HL-60 (cell line): ENCODE data around the gene FAM98C.

Source experiments
- DNase-seq, 2 experiments: peaks; one replicate each; pipeline ENCODE4 v3.0.0-alpha.2; 2010 to 2020; ENCODE audit warnings: low read depth in 1 of 2, low spot score in 1 of 2
- H3K27ac ChIP-seq: fragments of 250-450 bp; sonication (Bioruptor Pico); replicated peaks from 2 replicates; pipeline ENCODE4 v1.5.1; 2020; ENCODE audit warnings: mild to moderate bottlenecking, moderate library complexity
- H3K27me3 ChIP-seq: fragments of 250-450 bp; sonication (Bioruptor Pico); 2 replicates; pipeline ENCODE4 v1.5.1; 2021; ENCODE audit warnings: mild to moderate bottlenecking, moderate library complexity; ENCODE audit not compliant: insufficient read depth, poor library complexity, severe bottlenecking
- H3K4me3 ChIP-seq: replicated peaks from 2 replicates; pipeline ENCODE4 v1.5.1; 2011; ENCODE audit warnings: mild to moderate bottlenecking, control low read depth, low read length; ENCODE audit not compliant: insufficient read depth
- GABPA ChIP-seq: IDR thresholded peaks from 2 replicates; pipeline ENCODE4 v1.6.1; 2012; ENCODE audit warnings: low read depth
- POLR2AphosphoS5 ChIP-seq: IDR thresholded peaks from 2 replicates; pipeline ENCODE4 v1.6.1; 2012; ENCODE audit warnings: low read depth
- SPI1 ChIP-seq: IDR thresholded peaks from 2 replicates; pipeline ENCODE4 v1.6.1; 2012; ENCODE audit warnings: low read depth, mild to moderate bottlenecking, borderline replicate concordance
- TF ChIP-seq, protein P1 (sequence below): IDR thresholded peaks from one replicate; pipeline ENCODE4 v1.5.1; 2011; ENCODE audit warnings: low read length, control low read depth, inconsistent platforms; ENCODE audit not compliant: insufficient read depth
- TF ChIP-seq, protein P2 (sequence below): IDR thresholded peaks from 2 replicates; pipeline ENCODE4 v1.6.1; 2012; ENCODE audit warnings: low read depth; ENCODE audit not compliant: insufficient replicate concordance

FAM98C gene

DNA sequence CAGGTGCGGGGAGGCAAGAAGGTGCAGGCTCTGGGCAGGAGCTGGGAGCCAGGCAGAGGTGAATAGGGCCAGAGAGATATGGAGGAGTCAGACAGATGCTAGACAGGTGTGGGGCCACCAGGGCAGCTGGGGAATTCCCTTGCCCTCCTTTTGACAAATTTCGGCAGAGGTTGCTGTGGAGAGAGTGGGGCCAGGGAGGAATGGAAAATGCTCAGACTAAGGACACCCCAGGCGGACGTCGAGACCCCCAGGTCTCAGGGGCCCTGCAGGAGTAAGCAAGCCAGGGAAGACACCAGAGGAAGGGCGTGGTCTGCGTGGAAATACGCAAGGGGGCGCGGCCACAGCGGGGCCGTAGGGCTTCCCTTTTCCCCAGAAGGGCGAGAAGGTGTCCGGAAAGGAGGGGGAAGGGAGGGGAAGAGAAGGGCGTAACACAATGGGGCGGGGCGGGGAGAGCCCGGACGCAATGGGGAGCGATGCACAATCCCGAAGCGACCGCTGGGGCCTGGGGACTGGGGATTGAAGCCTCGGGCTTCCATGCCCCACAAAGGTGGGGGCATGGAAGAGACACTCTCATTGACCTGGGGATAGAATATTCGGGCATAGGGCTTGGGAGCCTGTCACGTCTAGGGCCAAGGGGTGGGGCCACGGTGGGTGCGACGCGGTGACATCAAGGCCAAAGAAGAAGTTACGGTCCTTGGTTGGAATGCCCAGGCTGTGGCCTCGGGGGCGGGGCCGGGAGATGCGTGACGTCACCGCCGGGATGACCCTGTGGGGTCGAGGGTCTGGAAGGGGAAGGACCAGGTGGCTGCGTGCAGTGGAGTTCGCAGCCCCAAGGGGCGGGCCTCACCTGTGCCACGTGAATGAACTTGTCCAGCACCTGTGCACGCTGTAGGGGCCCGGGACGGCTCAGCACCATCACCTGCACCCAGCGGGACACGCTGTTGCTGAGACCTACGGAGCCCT, 14.9 kb downstream of the FAM98C start:
- Histone ChIP-seq H3K27me3 (no peaks in the 10 kb centered on the region), H3K27ac (peak overlapping the region; percentile 55), H3K4me3 (peak overlapping the region; percentile 51)
- DNase-seq, result peak; percentile 83 to 91
- TF ChIP-seq SPI1, result peak; percentile 80; the same call in 1 of the 2 replicates
- peak; percentile 40; the same call in 1 of the 2 replicates for TF ChIP-seq GABPA
- no peak for TF ChIP-seq POLR2AphosphoS5
- TF ChIP-seq, protein P1, sequence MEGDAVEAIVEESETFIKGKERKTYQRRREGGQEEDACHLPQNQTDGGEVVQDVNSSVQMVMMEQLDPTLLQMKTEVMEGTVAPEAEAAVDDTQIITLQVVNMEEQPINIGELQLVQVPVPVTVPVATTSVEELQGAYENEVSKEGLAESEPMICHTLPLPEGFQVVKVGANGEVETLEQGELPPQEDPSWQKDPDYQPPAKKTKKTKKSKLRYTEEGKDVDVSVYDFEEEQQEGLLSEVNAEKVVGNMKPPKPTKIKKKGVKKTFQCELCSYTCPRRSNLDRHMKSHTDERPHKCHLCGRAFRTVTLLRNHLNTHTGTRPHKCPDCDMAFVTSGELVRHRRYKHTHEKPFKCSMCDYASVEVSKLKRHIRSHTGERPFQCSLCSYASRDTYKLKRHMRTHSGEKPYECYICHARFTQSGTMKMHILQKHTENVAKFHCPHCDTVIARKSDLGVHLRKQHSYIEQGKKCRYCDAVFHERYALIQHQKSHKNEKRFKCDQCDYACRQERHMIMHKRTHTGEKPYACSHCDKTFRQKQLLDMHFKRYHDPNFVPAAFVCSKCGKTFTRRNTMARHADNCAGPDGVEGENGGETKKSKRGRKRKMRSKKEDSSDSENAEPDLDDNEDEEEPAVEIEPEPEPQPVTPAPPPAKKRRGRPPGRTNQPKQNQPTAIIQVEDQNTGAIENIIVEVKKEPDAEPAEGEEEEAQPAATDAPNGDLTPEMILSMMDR, result no peak

DNA sequence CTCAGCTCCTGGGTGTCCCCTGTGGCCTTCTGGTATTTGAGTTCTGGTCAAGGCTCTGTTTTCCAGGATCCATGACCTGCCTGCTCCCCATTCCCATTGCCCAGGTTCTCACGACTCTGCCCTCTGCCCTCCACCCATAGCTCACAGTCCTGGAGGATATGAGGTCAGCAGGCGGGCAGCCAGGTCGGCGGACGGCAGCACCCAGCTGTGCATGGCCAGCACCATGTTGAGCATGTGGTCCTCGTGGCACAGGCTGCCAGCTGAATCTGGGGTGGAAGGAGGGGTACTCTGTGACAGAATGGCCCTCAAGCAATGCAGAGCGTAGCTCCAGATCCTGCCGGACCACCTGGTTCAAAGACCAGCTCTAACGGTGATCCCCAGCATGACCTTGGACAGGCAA, 18.0 kb downstream of the FAM98C start:
- TF ChIP-seq, protein P2, sequence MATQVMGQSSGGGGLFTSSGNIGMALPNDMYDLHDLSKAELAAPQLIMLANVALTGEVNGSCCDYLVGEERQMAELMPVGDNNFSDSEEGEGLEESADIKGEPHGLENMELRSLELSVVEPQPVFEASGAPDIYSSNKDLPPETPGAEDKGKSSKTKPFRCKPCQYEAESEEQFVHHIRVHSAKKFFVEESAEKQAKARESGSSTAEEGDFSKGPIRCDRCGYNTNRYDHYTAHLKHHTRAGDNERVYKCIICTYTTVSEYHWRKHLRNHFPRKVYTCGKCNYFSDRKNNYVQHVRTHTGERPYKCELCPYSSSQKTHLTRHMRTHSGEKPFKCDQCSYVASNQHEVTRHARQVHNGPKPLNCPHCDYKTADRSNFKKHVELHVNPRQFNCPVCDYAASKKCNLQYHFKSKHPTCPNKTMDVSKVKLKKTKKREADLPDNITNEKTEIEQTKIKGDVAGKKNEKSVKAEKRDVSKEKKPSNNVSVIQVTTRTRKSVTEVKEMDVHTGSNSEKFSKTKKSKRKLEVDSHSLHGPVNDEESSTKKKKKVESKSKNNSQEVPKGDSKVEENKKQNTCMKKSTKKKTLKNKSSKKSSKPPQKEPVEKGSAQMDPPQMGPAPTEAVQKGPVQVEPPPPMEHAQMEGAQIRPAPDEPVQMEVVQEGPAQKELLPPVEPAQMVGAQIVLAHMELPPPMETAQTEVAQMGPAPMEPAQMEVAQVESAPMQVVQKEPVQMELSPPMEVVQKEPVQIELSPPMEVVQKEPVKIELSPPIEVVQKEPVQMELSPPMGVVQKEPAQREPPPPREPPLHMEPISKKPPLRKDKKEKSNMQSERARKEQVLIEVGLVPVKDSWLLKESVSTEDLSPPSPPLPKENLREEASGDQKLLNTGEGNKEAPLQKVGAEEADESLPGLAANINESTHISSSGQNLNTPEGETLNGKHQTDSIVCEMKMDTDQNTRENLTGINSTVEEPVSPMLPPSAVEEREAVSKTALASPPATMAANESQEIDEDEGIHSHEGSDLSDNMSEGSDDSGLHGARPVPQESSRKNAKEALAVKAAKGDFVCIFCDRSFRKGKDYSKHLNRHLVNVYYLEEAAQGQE, result no peak
- no peak for TF ChIP-seq POLR2AphosphoS5
- no peak for TF ChIP-seq GABPA
- no peak for TF ChIP-seq SPI1
- TF ChIP-seq, protein P1, result no peak
- Histone ChIP-seq H3K4me3 (no peak overlapping the region), H3K27ac (no peak overlapping the region), H3K27me3 (no peaks in the 10 kb centered on the region)
- DNase-seq, result no peak

DNA sequence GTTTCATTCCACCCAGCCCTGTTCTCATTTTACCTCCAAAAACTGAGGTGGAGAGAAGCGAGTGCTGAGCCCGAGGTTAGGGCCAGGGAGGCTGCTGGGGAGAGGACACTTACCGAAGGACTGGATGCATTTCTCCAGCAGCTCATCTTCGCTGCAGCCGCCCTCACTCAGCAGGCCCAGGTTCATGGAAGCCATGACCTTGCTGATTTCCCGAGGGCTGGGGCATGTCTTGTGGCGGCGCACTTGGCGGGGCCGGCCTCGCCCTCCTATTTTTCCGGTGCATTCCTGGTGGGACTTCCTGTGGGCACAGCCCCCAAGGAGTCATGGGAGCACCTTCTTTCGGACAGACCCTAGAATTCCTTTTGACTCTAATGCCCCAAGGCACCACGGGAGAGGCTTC, 19.0 kb downstream of the FAM98C start:
- no peak overlapping the region for H3K27ac ChIP-seq
- no peak overlapping the region for H3K4me3 ChIP-seq
- DNase-seq, result no peak
- H3K27me3 ChIP-seq, result no peaks in the 10 kb centered on the region
- TF ChIP-seq POLR2AphosphoS5, result no peak
- TF ChIP-seq, protein P1, result no peak
- TF ChIP-seq, protein P2, result no peak
- no peak for TF ChIP-seq SPI1
- TF ChIP-seq GABPA, result no peak
